Measurements from ENCODE around the gene KLHL17.
"Not testable (repeated sequence)": the region's sequence is repeated elsewhere in the genome, so short reads cannot be mapped to it uniquely, and the experiment has no call there.

KLHL17 gene

GRCh38 chr1:1004780-1005697 is 44.7 kb downstream of the KLHL17 start:
- Histone ChIP-seq H3K4me2 (ENCODE audit: low read length) (no peak overlapping the region), H3K4me3 (ENCODE audit: low read length) (no peak overlapping the region), H3K36me3 (replicated peaks; ENCODE audit: low read depth, low read length) (no peaks in the 10 kb centered on the region), H3K9ac (ENCODE audit: low read length) (no peak overlapping the region), H3K27me3 (ENCODE audit: low read depth, low read length) (peaks cover 29% of the 10 kb centered on the region), H4K20me1 (ENCODE audit: insufficient read depth, low read length) (no peaks in the 10 kb centered on the region), H3K4me1 (ENCODE audit: low read length) (peaks cover 3% of the 10 kb centered on the region; the same call in 1 of the 2 replicates), H2AFZ (ENCODE audit: low read depth, low read length) (no peak overlapping the region), H3K79me2 (ENCODE audit: low read length) (no peaks in the 10 kb centered on the region), H3K9me3 (ENCODE audit: insufficient read depth, low read length) (no peaks in the 10 kb centered on the region), H3K27ac (ENCODE audit: low read length) (no peak overlapping the region)
- TF ChIP-seq EZH2phosphoT487 (IDR thresholded peaks at IDR 0.05; ENCODE audit: low read depth) (no peak), CTCF (IDR thresholded peaks at IDR 0.05; ENCODE audit: low read depth, low read length) (no peak)

GRCh38 chr1:1005774-1006304 is 45.5 kb downstream of the KLHL17 start:
- H3K4me3 ChIP-seq (ENCODE audit: low read length) = no peak overlapping the region
- no peaks in the 10 kb centered on the region for H3K9me3 ChIP-seq (ENCODE audit: insufficient read depth, low read length)
- no peak overlapping the region for H3K4me2 ChIP-seq (ENCODE audit: low read length)
- H3K79me2 ChIP-seq (ENCODE audit: low read length) = no peaks in the 10 kb centered on the region
- H3K27ac ChIP-seq (ENCODE audit: low read length) = no peak overlapping the region
- peaks cover 3% of the 10 kb centered on the region; the same call in 1 of the 2 replicates for H3K4me1 ChIP-seq (ENCODE audit: low read length)
- no peak overlapping the region for H3K9ac ChIP-seq (ENCODE audit: low read length)
- TF ChIP-seq CTCF (IDR thresholded peaks at IDR 0.05; ENCODE audit: low read depth, low read length) (no peak), EZH2phosphoT487 (IDR thresholded peaks at IDR 0.05; ENCODE audit: low read depth) (no peak)
- H3K27me3 ChIP-seq (ENCODE audit: low read depth, low read length) = peaks cover 29% of the 10 kb centered on the region
- no peak overlapping the region for H2AFZ ChIP-seq (ENCODE audit: low read depth, low read length)
- no peaks in the 10 kb centered on the region for H3K36me3 ChIP-seq (replicated peaks; ENCODE audit: low read depth, low read length)
- H4K20me1 ChIP-seq (ENCODE audit: insufficient read depth, low read length) = no peaks in the 10 kb centered on the region

GRCh38 chr1:1006305-1007159 is 46.1 kb downstream of the KLHL17 start:
- no peak overlapping the region for H3K9ac ChIP-seq (ENCODE audit: low read length)
- no peak overlapping the region for H3K4me3 ChIP-seq (ENCODE audit: low read length)
- peaks cover 3% of the 10 kb centered on the region; the same call in 1 of the 2 replicates for H3K4me1 ChIP-seq (ENCODE audit: low read length)
- H2AFZ ChIP-seq (ENCODE audit: low read depth, low read length) = no peak overlapping the region
- H3K9me3 ChIP-seq (ENCODE audit: insufficient read depth, low read length) = no peaks in the 10 kb centered on the region
- no peaks in the 10 kb centered on the region for H4K20me1 ChIP-seq (ENCODE audit: insufficient read depth, low read length)
- H3K27ac ChIP-seq (ENCODE audit: low read length) = no peak overlapping the region
- peaks cover 29% of the 10 kb centered on the region for H3K27me3 ChIP-seq (ENCODE audit: low read depth, low read length)
- H3K36me3 ChIP-seq (replicated peaks; ENCODE audit: low read depth, low read length) = no peaks in the 10 kb centered on the region
- H3K4me2 ChIP-seq (ENCODE audit: low read length) = no peak overlapping the region
- TF ChIP-seq EZH2phosphoT487 (IDR thresholded peaks at IDR 0.05; ENCODE audit: low read depth) = no peak
- no peaks in the 10 kb centered on the region for H3K79me2 ChIP-seq (ENCODE audit: low read length)

GRCh38 chr1:1010131-1010530 is 49.7 kb downstream of the KLHL17 start:
- not testable (repeated sequence) for H4K20me1 ChIP-seq (ENCODE audit: insufficient read depth, low read length); H3K9ac ChIP-seq (ENCODE audit: low read length); H3K9me3 ChIP-seq (ENCODE audit: insufficient read depth, low read length); H3K79me2 ChIP-seq (ENCODE audit: low read length); H3K36me3 ChIP-seq (replicated peaks; ENCODE audit: low read depth, low read length); H3K27ac ChIP-seq (ENCODE audit: low read length); H3K4me3 ChIP-seq (ENCODE audit: low read length); H3K27me3 ChIP-seq (ENCODE audit: low read depth, low read length); H2AFZ ChIP-seq (ENCODE audit: low read depth, low read length); H3K4me2 ChIP-seq (ENCODE audit: low read length)
- H3K4me1 ChIP-seq (ENCODE audit: low read length) = peaks cover 12% of the 10 kb centered on the region; the same call in 1 of the 2 replicates

Data from OCI-LY3 (cell line).